ENCODE results near the gene LAMC3.

The LAMC3 gene

GRCh38 chr9:131008909-131009618 is at the start of gene LAMC3:
Gene LAMC3, plus strand, starts transcription at chr9:131009174. Its CDS starts 41 bp downstream, at chr9:131009215.
- no peak for DNase-seq (ENCODE audit: low spot score)

GRCh38 chr9:130959809-130960334 is 49.1 kb upstream of the LAMC3 start:
- no peak for DNase-seq (ENCODE audit: low spot score)

DNA sequence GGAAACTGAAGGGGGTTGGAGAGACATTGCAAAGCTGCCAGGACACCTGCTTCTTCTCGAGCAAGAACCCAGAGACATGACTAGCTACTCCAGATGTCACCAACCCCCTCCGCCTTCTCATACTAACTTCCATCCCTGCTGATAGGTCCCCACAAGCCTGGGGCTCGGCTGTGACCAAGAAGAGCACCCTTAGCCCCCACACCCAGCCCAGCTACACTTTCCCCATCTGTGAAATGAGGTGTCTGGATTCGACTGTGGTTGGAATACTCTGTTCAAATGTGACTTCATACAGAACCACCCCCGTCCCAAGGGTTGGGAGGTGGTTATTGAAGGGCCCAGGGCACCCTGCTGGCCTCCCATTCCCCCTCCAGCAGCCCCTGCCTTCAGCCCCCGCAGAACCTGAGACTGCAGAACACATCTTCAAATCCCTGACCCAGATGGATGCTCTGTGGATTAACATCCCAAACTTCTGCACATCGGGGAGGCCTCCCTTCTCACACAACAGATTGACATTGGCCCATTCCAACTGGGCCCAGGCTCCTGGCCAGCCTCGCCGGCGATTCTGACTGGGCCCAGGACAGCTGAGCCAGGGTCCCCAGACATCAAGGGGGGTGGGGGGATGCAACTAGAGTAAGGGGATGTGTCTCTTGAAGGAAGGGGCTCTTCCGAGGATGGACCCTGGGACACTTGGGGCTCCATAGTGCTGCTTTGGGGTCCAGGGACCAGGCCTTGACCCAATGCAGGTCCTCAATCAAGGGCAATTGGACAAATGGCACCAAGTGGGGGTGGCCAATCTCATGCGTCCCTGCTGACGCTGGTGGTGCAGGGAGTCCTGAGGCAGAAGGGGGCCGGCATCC is 48.2 kb upstream of the LAMC3 start:
- no peak for DNase-seq (ENCODE audit: low spot score)

DNA sequence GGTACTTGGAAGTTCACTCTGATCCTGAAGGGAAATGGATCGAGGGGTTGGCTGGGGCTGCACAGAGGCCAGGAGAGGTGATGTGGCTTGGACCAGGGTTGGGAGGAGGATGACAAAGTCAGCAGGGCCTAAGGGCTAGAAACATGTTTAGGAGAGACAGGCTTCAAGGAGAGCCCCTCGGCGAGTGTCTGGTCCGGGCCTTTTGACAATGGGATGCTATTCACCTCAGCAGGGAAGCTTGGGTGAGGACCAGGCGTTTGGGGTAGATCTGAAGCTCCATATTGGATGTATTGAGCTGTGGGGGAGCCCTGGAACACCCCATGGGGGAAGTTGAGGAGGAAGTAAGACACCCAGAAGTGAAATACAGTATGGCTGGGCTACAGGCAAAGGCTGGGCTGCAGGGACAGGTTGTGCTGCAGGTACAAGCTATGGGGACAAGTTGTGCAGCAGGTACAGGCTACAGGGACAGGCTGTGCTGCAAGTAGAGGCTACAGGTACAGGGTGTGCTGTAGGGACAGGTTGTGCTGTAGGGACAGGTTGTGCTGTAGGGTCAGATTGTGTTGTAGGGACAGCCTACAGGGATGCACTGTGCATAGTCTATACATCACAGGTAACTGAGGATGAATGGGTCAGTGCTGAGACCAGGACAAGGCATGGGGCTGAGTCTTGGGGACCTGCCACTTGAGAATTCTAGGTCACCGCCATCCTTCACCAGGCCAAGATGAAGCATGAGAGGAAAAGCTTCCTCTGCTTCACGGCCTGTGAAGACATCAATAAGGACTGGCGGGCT is 47.3 kb upstream of the LAMC3 start:
- DNase-seq (ENCODE audit: low spot score), result no peak

DNA sequence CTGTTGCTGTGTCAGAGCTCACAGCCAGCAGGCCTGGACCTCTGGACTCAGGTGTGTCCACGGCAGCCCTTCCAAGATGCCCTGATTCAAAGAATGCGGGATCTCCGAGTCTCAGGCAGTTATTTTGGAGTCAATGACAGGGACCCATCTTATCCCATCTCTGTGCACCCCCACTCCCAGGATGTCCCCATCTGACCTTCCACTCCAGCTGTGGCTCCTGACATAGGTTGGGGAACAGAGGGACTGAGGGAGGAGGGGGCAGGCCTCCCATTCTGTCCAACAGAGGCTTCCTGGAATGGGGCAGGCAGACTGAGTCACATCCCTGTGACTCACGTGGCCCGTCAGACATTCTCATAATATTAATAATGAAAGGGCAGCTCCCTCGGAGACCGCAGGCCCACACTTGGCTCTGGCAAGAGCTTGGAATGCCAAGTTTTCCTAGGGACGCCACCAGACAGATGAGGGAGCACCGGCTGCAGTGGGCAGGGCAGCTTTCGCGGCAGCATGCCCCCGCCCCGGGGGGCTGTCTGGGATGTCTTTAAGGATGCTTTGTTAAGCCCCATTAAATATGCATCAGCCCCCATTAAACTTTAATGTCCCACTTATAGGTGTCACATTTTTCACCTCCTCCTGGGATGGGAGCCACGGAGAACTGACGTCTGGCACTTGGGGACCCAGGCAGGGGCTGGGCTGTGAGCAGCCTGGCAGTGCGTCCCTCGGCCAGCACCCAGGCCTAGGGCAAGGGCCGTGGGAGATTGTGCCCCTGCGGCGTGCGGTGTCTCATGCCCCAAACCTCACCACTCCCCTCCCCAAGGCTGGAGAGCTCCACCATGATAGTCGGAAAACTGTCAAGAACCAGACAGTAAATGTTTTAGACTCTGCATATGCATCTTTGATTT is 46.3 kb upstream of the LAMC3 start:
- DNase-seq (ENCODE audit: low spot score), result no peak

GRCh38 chr9:130963337-130963908 is 45.6 kb upstream of the LAMC3 start:
- DNase-seq (ENCODE audit: low spot score), result no peak

GRCh38 chr9:130963916-130964315 is 45.1 kb upstream of the LAMC3 start:
- DNase-seq (ENCODE audit: low spot score), result no peak

DNA sequence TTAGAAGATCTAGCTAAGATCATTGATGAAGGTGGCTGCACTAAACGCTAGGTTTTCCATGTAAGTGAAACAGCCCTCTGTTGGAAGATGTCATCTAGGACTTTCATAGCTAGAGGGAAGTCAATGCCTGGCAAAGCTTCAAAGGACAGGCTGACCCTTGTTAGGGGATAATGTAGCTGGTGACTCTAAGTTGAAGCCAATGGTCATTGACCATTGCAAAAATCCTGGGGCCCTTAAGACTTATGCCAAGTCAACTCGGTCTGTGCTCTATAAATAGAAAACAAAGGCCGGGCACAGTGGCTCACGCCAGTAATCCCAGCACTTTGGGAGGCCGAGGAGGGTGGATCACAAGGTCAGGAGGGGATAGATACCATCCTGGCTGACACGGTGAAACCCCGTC is 43.3 kb upstream of the LAMC3 start:
- DNase-seq (ENCODE audit: low spot score), result no peak

- DNase-seq (ENCODE audit: low spot score), result no peak
Observed at GRCh38 chr9:130970052-130970451, 38.9 kb upstream of the LAMC3 start.

GRCh38 chr9:130970855-130971254 is 38.1 kb upstream of the LAMC3 start:
- DNase-seq (ENCODE audit: low spot score), result no peak

DNA sequence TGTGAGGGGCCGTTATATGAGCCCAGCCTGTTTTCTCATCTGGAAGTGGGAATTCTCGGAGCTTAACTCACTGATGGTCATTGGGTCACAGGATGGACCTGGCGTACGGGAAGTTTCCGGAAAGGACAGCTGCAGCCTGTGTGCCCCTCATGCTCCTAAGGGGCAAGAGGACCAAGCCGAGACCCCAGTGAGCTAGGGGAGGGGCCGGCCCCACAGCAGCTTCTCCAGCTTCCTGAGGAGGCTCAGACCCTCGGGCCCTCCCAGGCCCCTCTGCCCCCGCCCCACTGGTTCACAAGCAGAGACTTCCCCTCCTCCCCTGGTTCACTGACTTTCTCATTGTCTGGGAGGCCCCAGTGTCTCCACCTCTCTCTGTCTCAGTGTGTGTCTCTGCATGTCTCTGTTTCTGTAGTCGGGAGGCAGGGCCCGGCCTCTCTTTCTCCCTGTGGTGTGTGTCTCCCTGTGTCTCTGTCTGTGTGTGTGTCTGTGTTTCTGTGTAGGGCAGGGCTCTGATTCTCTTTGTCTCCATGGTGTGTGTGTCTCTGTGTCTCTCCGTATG is 37.6 kb upstream of the LAMC3 start:
- no peak for DNase-seq (ENCODE audit: low spot score)

DNA sequence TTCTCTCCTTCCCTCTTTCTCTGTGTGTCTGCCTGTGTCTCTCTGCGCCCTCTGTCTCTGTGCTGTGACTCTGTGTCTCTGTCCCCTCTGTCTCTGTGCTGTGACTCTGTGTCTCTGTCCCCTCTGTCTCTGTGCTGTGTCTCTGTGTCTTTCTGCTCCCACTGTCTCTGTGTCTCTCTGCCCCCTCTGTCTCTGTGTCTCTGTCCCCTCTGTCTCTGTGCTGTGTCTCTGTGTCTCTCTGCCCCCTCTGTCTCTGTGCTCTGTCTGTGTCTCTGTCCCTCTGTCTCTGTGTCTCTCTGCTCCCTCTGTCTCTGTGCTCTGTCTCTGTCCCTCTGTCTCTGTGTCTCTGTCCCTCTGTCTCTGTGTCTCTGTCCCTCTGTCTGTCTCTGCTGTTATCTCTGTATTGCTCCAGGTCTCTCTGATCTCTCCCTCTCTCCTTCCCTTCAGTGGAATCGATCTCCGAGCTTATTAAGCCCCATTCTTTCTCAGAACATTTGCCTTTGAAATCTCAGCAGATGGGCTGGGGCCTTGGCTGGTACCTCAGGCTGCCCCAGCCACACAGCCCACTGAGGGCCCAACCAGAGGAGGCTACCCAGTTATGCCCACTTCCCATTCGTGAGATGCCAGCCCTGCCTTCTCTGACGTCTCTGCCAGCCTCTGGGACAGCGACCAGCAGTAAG is 36.6 kb upstream of the LAMC3 start:
- DNase-seq (ENCODE audit: low spot score), result no peak

- DNase-seq (ENCODE audit: low spot score), result no peak
Observed at GRCh38 chr9:130972957-130973685, 35.9 kb upstream of the LAMC3 start.

- DNase-seq (ENCODE audit: low spot score), result no peak
Observed at GRCh38 chr9:130973686-130974281, 35.2 kb upstream of the LAMC3 start.

DNA sequence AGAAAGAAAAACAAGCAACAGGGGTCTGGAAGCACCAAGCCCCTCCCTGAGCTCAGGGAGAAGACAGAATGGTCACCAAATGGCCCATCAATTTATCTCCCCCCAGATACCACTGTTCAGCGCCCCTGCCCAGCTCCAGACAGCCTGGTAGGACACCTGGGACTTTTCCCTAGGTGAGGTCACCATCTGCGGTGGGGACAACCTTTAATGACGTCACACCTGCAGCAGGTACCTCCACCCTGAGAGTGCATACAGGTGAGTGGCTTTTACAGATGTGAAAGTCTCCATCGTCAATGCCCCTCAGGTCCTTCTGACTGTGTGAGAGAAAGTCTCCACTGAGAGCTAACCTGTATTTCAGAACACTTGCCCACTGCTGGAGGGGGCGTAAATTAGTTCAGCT is 34.3 kb upstream of the LAMC3 start:
- DNase-seq (ENCODE audit: low spot score), result no peak

- DNase-seq (ENCODE audit: low spot score), result no peak
Observed at GRCh38 chr9:130975156-130975555, 33.8 kb upstream of the LAMC3 start.

GRCh38 chr9:130975932-130976841 is 32.8 kb upstream of the LAMC3 start:
- DNase-seq (ENCODE audit: low spot score), result no peak

GRCh38 chr9:130977811-130978221 is 31.2 kb upstream of the LAMC3 start:
- no peak for DNase-seq (ENCODE audit: low spot score)
